ENCODE results near the gene HIGD1C. TPM values are rescaled to one million over a fixed set of nuclear protein-coding genes. Genes with fewer than 3 reads are reported as not detected.
A peak's percentile ranks its signal among the peaks of the same experiment; 100 is the strongest.

HIGD1C gene
- total RNA-seq, 4 donors from 2014 or later = not detected

DNA sequence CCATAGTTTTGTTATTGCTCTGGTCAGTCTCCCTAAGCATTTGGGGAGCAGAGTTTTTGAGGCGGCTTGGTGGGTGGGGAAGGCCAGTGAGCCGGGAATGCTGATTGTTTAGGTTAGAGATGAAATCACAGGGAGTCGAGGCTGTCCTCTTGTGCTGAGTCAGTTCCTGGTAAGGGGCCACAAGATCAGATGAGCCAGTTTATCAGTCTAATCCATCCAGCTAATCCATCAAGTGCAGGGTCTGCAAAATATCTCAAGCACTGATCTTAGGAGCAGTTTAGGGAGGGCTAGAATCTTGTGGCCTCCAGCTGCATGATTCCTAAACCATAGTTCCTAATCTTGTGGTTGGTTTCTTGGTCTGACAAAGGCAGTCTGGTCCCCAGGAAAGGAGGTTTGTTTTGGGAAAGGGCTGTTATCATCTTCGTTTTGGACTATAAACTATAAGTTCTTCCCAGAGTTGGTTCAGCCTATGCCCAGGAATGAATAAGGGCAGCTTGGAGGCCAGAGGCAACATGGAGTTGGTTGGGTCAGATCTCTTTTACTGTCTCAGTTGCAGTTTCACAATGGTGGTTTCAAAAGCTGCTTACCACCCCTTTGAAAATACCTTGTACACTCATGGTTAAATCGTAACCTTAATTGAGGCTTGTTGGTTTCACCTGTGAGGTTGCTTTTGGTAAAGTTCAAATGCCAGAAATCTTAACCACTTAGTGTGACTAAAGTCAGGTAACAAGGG lies 33.6 kb upstream of the HIGD1C start:
- H3K27ac ChIP-seq = no peak overlapping the region
- no peak for DNase-seq
- H3K4me1 ChIP-seq = peaks cover 20 to 21% of the 10 kb centered on the region in 2 donors
- WGBS, 2 donors = 72 to 89% methylated on average over 5 of the region's 5 CpGs
- TF ChIP-seq CTCF (IDR thresholded peaks at IDR 0.05) = no peak
- no peak for TF ChIP-seq POLR2A (IDR thresholded peaks at IDR 0.05)
- H3K4me3 ChIP-seq (replicated peaks in 1 of 3) = no peak overlapping the region
- H3K27me3 ChIP-seq = no peaks in the 10 kb centered on the region
- no peaks in the 10 kb centered on the region for H3K9me3 ChIP-seq
- intact Hi-C loops (cut with DNase I) = loop anchor here (10.0 kb wide), 1 partner anchor 84 kb away; no protein-coding TSS in a partner anchor
- no peaks in the 10 kb centered on the region for H3K36me3 ChIP-seq

DNA sequence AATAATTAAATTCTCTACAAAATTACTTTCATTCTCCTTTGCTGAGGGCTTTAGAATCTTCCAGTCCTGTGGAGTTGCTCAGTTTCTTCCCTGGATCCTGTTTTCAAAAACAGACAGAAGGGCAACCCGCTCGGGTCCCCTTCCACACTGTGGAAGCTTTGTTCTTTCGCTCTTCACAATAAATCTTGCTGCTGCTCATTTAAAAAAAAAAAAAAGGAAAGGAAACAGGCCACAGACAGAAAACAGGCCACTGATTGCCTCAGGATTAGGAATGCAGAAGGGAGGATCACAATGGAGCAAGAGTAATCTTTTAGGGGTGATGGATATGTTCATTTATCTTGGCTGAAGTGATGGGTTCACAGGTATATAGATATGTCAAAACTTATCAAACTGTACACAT lies 29.5 kb upstream of the HIGD1C start:
- DNase-seq = no peak
- peaks cover 23 to 24% of the 10 kb centered on the region in 2 donors for H3K4me1 ChIP-seq
- WGBS, 2 donors = 47 to 53% methylated on average over 3 of the region's 3 CpGs
- TF ChIP-seq CTCF (IDR thresholded peaks at IDR 0.05) (no peak), POLR2A (IDR thresholded peaks at IDR 0.05) (no peak)
- no peak overlapping the region for H3K4me3 ChIP-seq (replicated peaks in 1 of 3)
- no peaks in the 10 kb centered on the region for H3K27me3 ChIP-seq
- H3K27ac ChIP-seq = peak overlapping the region; percentile 95 to 99 (median 98)
- H3K9me3 ChIP-seq = no peaks in the 10 kb centered on the region
- H3K36me3 ChIP-seq = peaks cover 0 to under 1% of the 10 kb centered on the region in 2 donors
- intact Hi-C loops (cut with DNase I) = loop anchor here (5.0 kb wide), 1 partner anchor 104 kb away; the partner anchor contains the start of gene SLC11A2

DNA sequence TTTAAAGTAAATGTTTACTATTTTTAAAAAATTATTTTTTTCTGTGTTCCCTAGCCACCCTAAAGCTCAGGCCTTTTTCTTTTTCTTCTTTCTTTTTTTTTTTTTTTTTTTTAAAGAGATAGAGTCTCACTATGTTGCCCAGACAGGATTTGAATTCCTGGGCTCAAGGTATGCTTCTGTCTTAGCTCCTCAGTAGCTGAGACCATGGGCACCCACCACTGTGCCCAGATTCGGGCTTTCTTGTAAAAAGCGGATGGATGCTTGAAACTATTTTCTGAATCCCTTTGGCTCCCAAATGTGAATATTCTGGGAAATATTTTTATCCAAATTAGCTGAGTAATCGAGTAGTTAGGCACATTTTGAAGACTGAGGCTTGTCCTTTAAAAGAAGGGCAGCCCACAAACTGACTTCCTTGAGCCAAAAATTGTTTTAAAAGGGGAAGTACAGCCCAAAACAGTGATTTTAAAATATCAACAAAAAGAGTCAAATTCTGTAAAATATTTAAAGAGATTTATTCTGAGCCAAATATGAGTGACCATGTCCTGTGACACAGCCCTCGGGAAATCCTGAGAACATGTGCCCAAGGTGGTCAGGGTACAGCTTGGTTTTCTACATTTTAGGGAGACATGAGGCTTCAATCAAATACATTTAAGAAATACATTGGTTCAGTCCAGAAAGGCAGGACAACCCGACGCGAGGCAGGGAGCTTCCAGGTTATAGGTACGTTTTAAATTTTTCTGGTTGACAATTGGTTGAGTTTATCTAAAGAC lies 28.8 kb upstream of the HIGD1C start:
- H3K4me3 ChIP-seq (replicated peaks in 1 of 3) = peak overlapping the region in 1 of 3 donors; percentile 80
- no peak for DNase-seq
- H3K9me3 ChIP-seq = no peaks in the 10 kb centered on the region
- TF ChIP-seq POLR2A (IDR thresholded peaks at IDR 0.05) = no peak
- TF ChIP-seq CTCF (IDR thresholded peaks at IDR 0.05) = no peak
- 29 to 36% methylated on average over 8 of the region's 8 CpGs for WGBS, 2 donors
- intact Hi-C loops (cut with DNase I) = loop anchor here (5.0 kb wide), 1 partner anchor 104 kb away; the partner anchor contains the start of gene SLC11A2
- H3K36me3 ChIP-seq = peaks cover 0 to 7% of the 10 kb centered on the region in 2 donors
- H3K4me1 ChIP-seq = peaks cover 23 to 24% of the 10 kb centered on the region in 2 donors
- H3K27me3 ChIP-seq = no peaks in the 10 kb centered on the region
- peak overlapping the region; percentile 95 to 99 (median 98) for H3K27ac ChIP-seq

DNA sequence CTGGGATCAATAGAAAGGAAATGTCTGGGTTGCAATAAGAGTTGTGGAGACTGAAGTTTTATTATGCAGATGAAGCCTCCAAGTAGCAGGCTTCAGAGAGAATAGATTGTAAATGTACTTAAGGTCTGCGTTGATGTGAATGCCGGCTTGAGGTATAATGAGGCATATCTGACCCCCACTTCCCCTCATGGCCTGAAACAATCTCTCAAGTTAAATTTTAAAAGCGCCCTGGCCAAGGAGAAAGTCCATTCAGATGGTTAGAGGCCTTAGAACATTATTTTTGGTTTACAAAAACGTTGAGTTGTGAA lies 28.3 kb upstream of the HIGD1C start:
- peaks cover 24 to 28% of the 10 kb centered on the region in 2 donors for H3K4me1 ChIP-seq
- peak overlapping the region; percentile 95 to 99 (median 98) for H3K27ac ChIP-seq
- no peak for DNase-seq
- WGBS, 2 donors = 0 to 2% methylated on average over 4 of the region's 4 CpGs
- TF ChIP-seq CTCF (IDR thresholded peaks at IDR 0.05) (no peak), POLR2A (IDR thresholded peaks at IDR 0.05) (peak in 1 of 2 donors; percentile 59)
- H3K36me3 ChIP-seq = peaks cover 0 to 7% of the 10 kb centered on the region in 2 donors
- intact Hi-C loops (cut with DNase I) = loop anchor here (5.0 kb wide), 1 partner anchor 103 kb away; the partner anchor contains the start of gene SLC11A2
- H3K4me3 ChIP-seq (replicated peaks in 1 of 3) = peak overlapping the region in 1 of 3 donors; percentile 80
- no peaks in the 10 kb centered on the region for H3K9me3 ChIP-seq
- no peaks in the 10 kb centered on the region for H3K27me3 ChIP-seq

Data from thyroid gland (tissue), 4 donors.